Nasal cavity respiratory epithelium epithelial cell of viscerocranial mucosa (primary cell): Measurements from ENCODE around the gene HADH. TPM values are rescaled to one million over a fixed set of nuclear protein-coding genes. Genes with fewer than 3 reads are reported as not detected.

Source experiments
- total RNA-seq: library from RNA; depleted of rRNA; stranded (reverse); fragments of >200 nt; gene quantifications from 2 replicates; pipeline ENCODE4 v1.2.3, GENCODE V29; 2014

Gene HADH
- 22.6 and 57.0 TPM in 2 replicates for total RNA-seq

GRCh38 chr4:107989537-107990386 lies at the start of gene HADH:
Gene HADH, plus strand, starts transcription at chr4:107989889. Its CDS starts 44 bp downstream, at chr4:107989933.

Other genes with a start within 250 kb of the HADH start
- gene SGMS2, start 165.0 kb upstream of the HADH start, total RNA-seq, result 126 and 139 TPM in 2 replicates
- gene CYP2U1, start 58.3 kb upstream of the HADH start, total RNA-seq, result 4.1 and 9.4 TPM in 2 replicates
- gene LEF1, start 179.0 kb downstream of the HADH start, total RNA-seq, result under 0.01 and 0.14 TPM in 2 replicates